HG03045 (cell line): Measurements from ENCODE around the gene TSFM.

Source experiments
- ATAC-seq: cut with Tn5 transposase; IDR thresholded peaks from one replicate; pipeline ENCODE4 v1.9.1; 2021; ENCODE audit warnings: mild to moderate bottlenecking, moderate library complexity; ENCODE audit not compliant: unreplicated experiment

Gene TSFM

GRCh38 chr12:57777911-57778310 lies 4.7 kb upstream of the TSFM start:
- no peak for ATAC-seq

- no peak for ATAC-seq
Measured at GRCh38 chr12:57779736-57780135, 2.9 kb upstream of the TSFM start.

- no peak for ATAC-seq
Measured at GRCh38 chr12:57780284-57780897, 2.2 kb upstream of the TSFM start.

GRCh38 chr12:57781244-57781643 lies 1.3 kb upstream of the TSFM start:
- no peak for ATAC-seq

GRCh38 chr12:57781801-57782200 lies 786 bp upstream of the TSFM start:
- ATAC-seq, result no peak

GRCh38 chr12:57782243-57782607 lies 362 bp upstream of the TSFM start:
- no peak for ATAC-seq

GRCh38 chr12:57783466-57783801 lies 847 bp downstream of the TSFM start:
- ATAC-seq, result no peak

- ATAC-seq, result no peak
Measured at GRCh38 chr12:57783861-57784260, 1.3 kb downstream of the TSFM start.

- no peak for ATAC-seq
Measured at GRCh38 chr12:57793920-57794319, 11.3 kb downstream of the TSFM start.

GRCh38 chr12:57795354-57795753 lies 12.8 kb downstream of the TSFM start:
- no peak for ATAC-seq

GRCh38 chr12:57796996-57797395 lies 14.4 kb downstream of the TSFM start:
- ATAC-seq, result no peak

GRCh38 chr12:57797933-57798332 lies 15.3 kb downstream of the TSFM start:
- ATAC-seq, result no peak

GRCh38 chr12:57800965-57801364 lies 18.4 kb downstream of the TSFM start:
- no peak for ATAC-seq

GRCh38 chr12:57802607-57803006 lies 20.0 kb downstream of the TSFM start:
- ATAC-seq, result no peak

GRCh38 chr12:57803319-57803893 lies 20.8 kb downstream of the TSFM start:
- ATAC-seq, result no peak

GRCh38 chr12:57806677-57807076 lies 24.1 kb downstream of the TSFM start:
- ATAC-seq, result no peak

GRCh38 chr12:57807285-57807684 lies 24.7 kb downstream of the TSFM start:
- ATAC-seq, result no peak

- ATAC-seq, result no peak
Measured at GRCh38 chr12:57808351-57808750, 25.8 kb downstream of the TSFM start.

- ATAC-seq, result no peak
Measured at GRCh38 chr12:57809425-57809824, 26.8 kb downstream of the TSFM start.

- no peak for ATAC-seq
Measured at GRCh38 chr12:57810450-57810849, 27.9 kb downstream of the TSFM start.

- ATAC-seq, result no peak
Measured at GRCh38 chr12:57811028-57811755, 28.6 kb downstream of the TSFM start.

- ATAC-seq, result no peak
Measured at GRCh38 chr12:57813111-57813970, 30.8 kb downstream of the TSFM start.
